ENCODE measurements around the gene SAP30L. TPM values are rescaled to one million over a fixed set of nuclear protein-coding genes. Genes with fewer than 3 reads are reported as not detected.

SAP30L gene
- polyA plus RNA-seq, 10 donors = 22.8 to 35.0 (median 27.0) TPM

DNA sequence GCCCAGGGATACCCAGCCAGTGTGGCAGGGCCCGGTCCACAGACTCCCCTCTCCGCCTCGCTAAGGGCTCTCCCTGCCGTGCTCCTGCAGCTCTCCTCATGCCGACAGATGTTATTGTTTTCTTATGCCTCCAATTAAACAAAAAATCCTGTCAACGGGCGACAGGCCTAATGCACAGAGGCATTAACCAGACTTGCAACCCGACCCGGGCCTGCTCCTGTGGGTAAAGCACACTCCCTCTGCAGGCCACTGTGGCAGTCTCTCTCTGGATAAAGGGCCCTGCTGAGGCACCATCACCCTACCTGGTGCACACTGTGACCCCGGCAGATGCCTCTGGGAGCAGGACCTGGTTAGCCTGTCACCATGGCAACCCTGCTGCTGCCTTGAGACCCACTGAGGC lies 59.8 kb downstream of the SAP30L start:
- no peak for DNase-seq

DNA sequence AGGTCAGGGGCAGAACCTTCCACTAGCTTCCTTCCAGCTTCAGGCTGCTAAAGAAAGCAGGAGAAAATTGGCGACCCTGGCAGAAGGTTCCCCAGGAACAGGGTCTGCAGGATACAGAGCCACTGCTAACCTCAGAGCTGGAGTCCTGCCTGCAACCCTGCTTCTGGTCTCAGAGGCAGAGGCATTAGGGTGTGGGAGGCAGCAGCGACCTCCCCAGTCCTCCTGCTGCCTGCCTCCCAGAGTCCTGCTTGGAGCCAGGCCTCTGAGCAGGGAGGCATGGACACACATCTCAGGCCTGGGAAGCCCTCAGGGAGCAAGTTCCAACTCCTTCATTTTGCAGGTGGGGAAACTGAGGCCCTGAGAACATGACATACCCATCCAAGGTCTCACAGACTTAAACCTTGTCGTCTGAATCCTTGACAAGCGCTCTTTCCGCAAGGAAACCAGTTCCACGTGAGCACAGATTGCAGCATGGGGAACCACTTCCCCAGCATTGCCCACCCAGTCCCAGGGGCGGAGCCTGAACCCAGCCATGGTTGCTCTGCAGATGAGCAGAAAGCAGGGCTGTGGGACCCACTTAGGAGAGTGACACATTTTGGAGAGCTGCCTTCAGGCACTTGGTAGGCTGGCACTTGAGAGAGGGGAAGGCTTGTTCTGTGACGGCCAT lies 60.4 kb downstream of the SAP30L start:
- DNase-seq = no peak

GRCh38 chr5:154506716-154507080 lies 60.9 kb downstream of the SAP30L start:
- no peak for DNase-seq

- no peak for DNase-seq
These were observed 62.3 kb downstream of the SAP30L start for GRCh38 chr5:154508114-154508513.

DNA sequence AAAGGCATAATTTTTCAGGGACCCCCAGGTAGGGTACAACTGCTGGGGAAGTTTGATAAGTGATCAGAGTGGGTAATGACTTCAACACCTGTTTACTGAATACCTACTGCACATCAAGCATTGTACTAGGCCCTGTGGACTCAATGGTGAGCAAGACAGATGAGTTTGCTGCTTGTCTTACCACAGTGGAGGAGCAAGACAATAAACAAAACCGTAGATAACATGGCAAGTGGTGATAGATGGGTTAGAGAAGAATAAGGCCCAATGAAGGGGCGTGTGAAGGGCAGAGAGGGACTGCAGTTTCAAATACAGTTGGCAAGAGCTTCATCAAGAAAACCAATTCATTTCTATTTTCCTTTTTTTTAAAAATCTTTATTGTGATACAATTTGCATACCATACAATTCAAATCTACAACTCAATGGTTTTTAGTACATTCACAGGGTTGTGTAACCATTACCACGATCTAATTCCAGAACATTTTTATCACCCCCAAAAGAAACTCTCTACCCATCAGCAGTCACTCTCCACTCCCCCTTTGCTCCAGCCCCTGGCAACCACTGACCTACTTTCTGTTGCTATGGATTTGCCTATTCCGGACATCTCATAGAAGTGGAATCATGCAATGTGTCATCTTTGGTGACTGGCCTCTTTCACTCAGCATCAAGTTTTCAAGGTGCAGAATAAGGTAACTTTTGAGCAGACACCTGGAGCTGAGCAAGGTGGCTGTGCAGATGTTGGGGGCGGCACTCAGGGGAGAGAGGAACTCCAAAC lies 64.2 kb downstream of the SAP30L start:
- no peak for DNase-seq

Other genes starting within 250 kb of the SAP30L start
- gene HAND1, start 32.2 kb downstream of the SAP30L start, polyA plus RNA-seq (ENCODE audit: insufficient read length in 10 of 10) = not detected

All from muscle of back (tissue), 11 donors.